Pulmonary artery endothelial cell (primary cell): Measurements from ENCODE around the gene WWOX. TPM values are rescaled to one million over a fixed set of nuclear protein-coding genes. Genes with fewer than 3 reads are reported as not detected.
"Not testable (repeated sequence)": the region's sequence is repeated elsewhere in the genome, so short reads cannot be mapped to it uniquely, and the experiment has no call there.

ENCODE experiments used
- DNase-seq: peaks from one replicate; pipeline ENCODE4 v3.0.0-alpha.2; 2011; ENCODE audit warnings: low read depth, low spot score
- total RNA-seq: library from RNA; depleted of rRNA; stranded (reverse); fragments of >200 nt; gene quantifications from 2 replicates; pipeline ENCODE4 v1.2.3, GENCODE V29; 2014

The WWOX gene
- total RNA-seq, 1 donor from 2014 or later: 15.9 TPM

- DNase-seq: no peak
Observed at GRCh38 chr16:78599271-78599670, 499.8 kb downstream of the WWOX start.

- not testable (repeated sequence) for DNase-seq
Observed at GRCh38 chr16:78604423-78605062, 505.1 kb downstream of the WWOX start.

- DNase-seq: no peak
Observed at GRCh38 chr16:78605548-78606101, 506.2 kb downstream of the WWOX start.

DNA sequence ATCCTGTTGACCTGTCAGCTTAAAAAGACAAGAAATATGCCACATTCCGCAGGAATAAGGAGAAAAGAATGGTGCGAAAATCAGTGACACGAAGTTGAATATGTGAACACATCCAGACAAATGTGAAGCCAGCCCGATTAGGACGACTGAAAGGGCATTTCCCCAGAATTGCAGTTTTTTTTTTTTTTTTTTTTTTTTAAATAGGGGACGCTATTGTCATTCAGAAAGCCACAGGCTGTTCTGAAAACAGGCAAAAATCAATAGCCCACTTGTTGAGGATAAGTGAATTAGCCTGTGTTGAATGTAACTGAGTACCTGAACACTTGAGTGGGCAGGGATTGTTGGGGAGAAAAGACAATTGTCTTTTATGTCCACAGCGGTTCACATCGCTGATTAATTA lies 507.1 kb downstream of the WWOX start:
- DNase-seq: no peak

GRCh38 chr16:78607022-78607421 lies 507.6 kb downstream of the WWOX start:
- DNase-seq: no peak

GRCh38 chr16:78607465-78607864 lies 508.0 kb downstream of the WWOX start:
- no peak for DNase-seq

- DNase-seq: no peak
Observed at GRCh38 chr16:78608305-78608776, 508.9 kb downstream of the WWOX start.

GRCh38 chr16:78609402-78610274 lies 510.2 kb downstream of the WWOX start:
- no peak for DNase-seq

DNA sequence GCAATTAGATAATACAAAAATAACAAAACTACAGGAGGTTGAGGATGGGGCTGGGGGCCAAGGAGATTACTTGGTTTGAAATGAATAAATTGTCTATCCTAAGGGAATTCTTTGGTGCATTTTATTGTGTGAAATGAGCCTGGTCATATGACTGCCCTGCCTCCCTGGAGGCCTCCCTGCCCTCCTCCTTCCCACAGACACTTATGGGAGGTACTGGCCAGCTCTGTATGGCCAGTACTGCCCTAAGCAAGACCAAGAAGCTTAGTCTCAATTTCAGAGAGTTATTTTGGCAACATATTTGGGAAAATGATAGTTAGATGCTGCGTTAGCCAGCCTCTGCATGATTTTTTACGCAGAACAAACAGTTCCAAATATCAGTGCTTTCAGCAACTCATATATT lies 511.9 kb downstream of the WWOX start:
- no peak for DNase-seq

- DNase-seq: no peak
Observed at GRCh38 chr16:78619811-78620210, 520.4 kb downstream of the WWOX start.

GRCh38 chr16:78620291-78620690 lies 520.8 kb downstream of the WWOX start:
- DNase-seq: no peak

GRCh38 chr16:78623796-78624195 lies 524.3 kb downstream of the WWOX start:
- DNase-seq: no peak

DNA sequence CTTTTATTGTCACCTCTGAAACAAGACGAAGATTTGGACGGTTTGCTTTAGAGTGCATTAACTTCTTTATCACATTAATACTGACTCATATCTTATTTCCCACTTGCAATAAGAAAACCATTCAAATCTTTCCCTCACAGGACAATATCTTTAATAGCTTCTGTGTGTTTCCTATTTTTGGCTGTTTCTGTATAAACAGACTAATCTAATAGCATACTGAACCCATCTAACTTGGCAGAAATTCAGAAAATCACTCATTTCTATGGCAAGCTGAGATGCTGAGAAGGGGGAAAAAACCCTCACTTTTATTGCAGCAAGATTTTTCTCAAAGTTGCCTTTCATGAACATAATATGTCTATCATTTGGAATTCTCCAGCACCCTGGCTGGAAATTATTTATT lies 524.9 kb downstream of the WWOX start:
- no peak for DNase-seq

DNA sequence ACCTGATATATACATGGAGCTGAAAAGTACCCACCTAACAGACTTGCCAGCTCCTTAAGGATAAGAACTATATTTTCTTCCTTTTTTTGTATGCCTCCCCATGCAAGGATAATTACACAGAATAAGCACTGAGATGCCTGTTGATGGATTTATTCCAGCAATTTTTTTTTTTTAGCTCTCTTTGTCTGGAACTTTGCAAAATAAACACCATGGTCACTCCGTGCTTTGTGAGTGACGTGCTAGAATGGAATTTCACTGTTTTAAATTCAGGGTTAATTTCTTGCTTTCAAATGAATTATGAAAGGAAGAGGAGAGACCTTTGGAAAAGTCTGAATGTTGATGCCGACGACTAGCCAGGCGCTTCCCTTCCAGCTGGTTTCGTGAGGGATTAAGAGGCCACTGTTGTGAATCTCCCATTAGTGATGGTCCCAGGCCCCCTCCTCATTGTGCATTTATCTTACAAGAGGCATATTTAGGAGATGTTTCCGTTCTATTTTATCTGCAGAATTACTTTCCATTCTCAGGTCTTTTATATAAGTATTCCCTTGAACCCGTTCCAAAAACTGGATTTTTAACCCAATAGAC lies 529.1 kb downstream of the WWOX start:
- no peak for DNase-seq

DNA sequence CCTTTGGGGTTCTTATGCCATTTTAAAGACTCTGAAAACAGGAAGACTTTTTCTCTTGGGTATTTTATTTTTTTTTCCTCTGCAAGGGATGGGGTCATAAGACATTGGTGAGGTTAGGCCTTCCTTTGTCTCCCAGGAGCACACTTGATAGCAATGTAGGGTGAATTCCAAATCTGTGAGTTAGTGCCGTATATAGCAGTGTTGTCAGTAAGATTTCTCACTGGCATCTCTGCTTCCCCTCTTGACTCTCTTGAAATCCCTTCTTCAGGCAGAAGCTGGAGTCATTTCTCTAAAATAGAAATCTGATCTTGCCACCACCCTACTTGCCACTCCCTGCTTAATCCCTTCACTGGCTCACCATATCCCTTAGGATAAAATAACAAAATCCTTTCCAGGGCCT lies 529.7 kb downstream of the WWOX start:
- no peak for DNase-seq

GRCh38 chr16:78630102-78630501 lies 530.6 kb downstream of the WWOX start:
- DNase-seq: no peak

DNA sequence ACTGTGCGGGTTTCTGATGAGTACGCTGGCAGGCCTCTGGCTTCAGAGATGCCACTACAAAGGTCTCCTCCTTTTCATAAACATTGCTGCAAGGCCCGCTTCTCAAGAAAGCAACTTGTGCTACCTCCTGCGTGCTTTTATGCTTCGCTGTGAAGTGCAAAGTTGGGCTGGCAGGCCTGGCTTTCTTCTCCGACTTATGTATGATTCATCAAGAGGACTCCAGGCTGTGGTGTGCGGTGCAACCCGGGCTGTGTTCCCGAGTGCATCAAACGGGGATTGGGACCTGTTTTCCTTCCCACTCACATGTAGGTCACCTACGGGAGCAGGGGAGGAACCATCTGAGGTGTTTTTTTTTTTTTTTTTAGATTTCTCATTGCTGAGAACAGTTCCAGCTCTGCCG lies 534.1 kb downstream of the WWOX start:
- DNase-seq: no peak

DNA sequence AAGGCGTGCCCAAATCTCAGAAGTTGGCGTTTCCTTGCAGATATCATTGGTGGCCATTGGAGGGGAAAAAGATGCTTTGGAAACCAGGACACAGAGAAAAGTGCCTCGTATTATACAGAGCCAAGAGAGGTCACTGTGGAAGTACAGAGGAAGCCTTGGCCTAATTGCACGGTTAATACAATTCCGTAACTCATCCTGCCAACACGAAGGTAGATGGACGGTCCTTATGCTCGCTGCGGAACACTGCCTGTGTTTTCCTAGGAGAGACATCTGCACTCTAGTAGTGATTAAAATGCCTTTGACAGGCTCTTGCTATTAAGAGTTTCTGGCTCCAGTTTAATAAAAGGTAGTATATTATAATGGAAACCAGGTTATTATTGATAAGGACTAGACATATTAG lies 536.4 kb downstream of the WWOX start:
- DNase-seq: no peak

- DNase-seq: no peak
Observed at GRCh38 chr16:78638371-78638770, 538.9 kb downstream of the WWOX start.

GRCh38 chr16:78639775-78640174 lies 540.3 kb downstream of the WWOX start:
- no peak for DNase-seq

GRCh38 chr16:78640886-78641285 lies 541.4 kb downstream of the WWOX start:
- no peak for DNase-seq

DNA sequence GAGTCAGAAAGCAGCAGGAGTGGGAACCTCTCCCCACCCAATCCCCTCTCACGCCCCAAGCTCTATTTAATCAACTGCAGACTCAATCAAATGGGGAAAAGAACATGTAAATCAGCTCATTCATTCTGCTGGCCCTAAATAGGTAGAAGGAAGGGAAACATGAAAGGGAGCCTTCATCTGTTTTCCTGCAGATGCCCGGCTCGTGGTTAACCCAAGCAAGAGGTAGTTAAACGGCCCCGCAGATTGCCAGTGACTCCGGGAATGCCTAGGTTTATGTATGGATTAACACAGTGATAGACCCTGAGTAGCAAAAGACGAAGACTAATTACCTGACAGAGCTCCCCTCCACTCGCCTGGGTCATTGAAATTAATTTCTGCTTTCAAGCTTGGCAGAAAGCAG lies 542.0 kb downstream of the WWOX start:
- no peak for DNase-seq
